ENCODE data around the gene LRRC43.
A peak's percentile ranks its signal among the peaks of the same experiment; 100 is the strongest.
"Not testable (repeated sequence)": the region's sequence is repeated elsewhere in the genome, so short reads cannot be mapped to it uniquely, and the experiment has no call there.

The LRRC43 gene

DNA sequence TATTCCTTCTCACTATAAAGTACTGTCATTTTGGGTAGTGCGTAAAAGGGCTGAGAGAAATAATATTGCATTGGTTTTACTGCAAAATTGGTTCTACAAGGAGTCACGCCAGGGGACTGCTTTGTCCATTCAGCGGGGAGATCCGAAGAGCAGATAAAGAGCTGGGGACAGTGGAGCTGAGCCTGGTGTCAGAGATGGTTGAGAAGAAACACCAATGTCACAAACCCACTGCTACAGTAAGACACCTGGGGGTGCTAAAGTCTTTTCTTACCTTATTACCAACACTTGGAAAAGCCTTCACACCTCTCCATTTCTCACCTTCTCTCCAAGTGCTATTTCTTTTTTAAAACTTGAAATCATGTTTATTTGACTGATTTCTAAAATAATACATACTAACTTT lies 23.0 kb upstream of the LRRC43 start:
- no peak for DNase-seq

DNA sequence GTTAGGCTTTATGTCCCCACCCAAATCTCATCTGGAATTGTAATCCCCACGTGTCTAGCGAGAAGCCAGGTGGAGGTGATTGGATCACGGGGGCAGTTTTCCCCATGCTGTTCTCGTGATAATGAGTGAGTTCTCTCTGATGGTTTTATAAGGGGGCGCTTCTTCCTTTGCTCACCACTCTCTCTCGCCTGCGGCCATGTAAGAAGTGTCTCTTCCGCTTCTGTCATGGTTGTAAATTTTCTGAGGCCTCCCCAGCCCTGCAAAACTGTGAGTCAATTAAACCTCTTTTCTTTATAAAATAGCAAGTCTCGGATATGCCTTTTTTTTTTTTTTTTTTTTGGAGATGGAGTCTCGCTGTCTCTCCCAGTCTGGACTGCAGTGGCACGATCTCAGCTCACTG lies 22.2 kb upstream of the LRRC43 start:
- DNase-seq, result no peak

DNA sequence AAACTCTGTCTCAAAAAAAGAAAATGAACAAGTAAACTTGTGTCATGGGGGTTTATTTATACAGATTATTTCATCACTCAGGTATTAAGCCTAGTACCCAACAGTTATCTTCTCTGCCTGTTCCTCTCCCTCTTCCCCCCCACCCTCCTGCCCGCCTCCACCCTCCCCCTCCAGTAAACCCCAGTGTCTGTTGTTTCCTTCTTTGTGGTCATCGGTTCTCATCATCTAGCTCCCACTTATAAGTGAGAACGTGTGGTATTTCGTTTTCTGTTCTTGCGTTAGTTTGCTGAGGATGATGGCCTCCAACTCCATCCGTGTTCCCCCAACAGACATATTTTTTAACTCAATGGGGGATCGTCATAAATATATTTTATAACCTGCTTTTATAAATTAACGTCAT lies 21.2 kb upstream of the LRRC43 start:
- no peak for DNase-seq

DNA sequence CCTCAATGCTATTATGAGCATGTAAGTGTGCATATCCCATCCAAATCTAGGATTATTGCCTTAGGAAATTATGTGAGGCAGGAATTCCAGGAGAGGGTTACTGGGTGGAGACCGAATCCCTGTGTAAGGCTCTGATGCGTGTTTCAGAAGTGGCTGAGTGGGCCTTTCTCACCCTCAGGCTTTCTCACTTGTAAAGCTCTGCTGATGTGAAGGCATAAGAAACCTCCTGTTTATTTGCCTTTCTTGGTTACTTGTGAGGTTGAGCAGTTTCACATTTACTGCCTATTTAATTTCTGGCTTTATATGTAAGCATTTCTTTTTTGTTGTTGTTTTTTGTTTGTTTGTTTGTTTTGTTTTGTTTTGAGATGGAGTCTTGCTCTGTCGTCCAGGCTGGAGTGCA lies 19.9 kb upstream of the LRRC43 start:
- DNase-seq, result no peak

DNA sequence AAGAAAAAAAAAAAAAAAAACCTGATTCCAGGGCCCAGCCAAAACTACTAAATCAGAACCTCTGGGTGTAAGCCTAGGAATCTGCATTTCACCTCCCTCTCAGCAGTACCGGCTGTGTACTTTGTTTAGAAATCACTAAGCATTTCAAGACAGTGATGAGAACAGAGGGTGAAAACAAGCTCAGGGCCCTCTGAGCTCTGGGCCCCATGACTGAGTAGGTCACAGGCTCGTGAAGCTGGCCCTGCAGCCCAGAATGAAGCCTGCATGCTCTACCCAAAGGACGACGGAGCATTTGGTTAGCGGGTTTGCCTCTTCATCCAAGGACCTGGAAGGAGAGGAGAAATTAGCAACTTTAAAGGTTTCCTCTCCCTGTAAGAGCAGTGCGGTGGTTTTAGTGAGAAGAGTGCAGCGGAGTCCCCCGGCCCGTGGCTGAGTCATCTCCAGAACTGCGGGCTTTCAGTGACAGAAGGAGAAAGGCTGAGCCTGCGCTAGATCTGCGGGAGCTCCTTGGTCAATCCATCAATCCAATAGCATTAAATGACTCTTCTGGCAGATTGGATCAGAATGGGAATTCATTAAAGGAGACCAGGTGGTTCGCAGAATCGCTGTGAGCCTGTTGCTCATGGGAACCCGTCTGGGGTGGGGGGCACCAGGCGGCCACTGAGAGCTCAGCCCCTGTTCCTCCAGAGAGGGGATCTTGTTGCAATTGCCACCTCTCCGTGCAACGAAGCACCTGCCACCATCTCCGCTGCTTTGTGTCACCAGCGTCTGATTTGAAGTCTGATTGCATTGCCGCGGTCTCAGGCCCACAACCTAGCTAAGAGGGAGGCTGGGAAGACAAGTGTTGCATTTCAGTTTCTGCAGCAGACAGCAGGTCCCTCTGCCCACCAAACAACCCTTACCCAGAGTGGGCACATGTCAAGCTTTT lies 16.2 kb upstream of the LRRC43 start:
- no peak for DNase-seq

DNA sequence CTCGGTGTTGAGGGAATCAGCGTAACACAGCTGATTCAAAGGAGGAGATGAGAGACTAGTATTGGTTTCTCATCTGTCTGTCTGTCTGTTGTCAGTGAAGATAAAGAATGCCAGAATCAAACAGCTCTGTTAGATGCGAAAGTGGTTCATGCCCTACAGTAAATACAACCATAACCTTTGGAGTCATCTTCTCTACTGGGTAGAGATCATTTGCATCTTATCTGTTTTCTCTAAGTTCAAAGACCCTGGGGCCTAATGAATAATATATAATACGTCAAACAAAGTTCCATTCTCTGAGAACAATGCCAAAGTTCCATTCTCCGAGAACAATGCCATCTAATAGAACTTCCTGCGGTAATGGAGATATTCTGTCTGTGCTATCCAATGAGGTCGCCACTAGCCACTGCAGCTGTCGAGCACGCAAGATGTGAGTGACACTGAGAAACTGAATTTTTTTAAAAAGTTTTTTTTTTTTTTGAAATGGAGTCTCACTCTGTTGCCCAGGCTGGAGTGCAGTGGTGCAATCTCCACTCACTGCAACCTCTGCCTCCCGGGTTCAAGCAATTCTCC lies 15.5 kb upstream of the LRRC43 start:
- DNase-seq, result no peak

DNA sequence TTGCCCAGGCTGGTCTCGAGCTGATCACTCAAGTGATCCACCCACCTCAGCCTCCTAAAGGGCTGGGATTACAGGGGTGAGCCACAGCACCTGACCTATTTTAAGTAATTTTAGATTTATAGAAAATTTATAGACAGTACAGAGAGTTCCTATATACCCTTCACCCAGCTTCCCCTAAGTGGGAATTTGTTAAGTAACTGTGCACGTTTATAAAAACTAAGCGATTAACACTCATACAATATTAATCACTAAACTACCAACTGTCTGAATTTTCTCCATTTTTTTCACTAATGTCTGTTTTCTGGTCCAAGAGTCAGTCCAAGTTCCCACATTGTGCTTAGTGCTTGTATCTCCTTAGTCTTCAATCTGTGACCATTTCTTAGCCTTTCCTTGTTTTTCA lies 14.4 kb upstream of the LRRC43 start:
- DNase-seq, result no peak

DNA sequence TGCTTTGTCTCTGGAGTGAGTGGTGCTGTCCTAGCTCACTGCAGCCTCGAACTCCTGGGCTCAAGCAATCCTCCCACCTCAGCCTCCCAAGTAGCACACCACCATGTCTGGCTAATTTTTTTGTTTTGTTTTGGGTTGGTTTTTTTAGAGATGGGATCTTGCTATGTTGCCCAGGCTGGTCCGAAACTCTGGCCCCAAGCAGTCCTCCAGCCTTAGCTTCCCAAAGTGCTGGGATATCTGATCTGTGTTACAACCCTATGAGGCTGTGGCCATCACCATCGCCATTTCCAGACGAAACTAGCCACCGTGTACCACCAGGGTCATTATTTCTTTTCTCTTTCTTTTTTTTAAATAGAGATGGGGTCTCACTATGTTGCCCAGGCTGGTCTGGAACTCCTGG lies 11.5 kb upstream of the LRRC43 start:
- DNase-seq, result no peak

DNA sequence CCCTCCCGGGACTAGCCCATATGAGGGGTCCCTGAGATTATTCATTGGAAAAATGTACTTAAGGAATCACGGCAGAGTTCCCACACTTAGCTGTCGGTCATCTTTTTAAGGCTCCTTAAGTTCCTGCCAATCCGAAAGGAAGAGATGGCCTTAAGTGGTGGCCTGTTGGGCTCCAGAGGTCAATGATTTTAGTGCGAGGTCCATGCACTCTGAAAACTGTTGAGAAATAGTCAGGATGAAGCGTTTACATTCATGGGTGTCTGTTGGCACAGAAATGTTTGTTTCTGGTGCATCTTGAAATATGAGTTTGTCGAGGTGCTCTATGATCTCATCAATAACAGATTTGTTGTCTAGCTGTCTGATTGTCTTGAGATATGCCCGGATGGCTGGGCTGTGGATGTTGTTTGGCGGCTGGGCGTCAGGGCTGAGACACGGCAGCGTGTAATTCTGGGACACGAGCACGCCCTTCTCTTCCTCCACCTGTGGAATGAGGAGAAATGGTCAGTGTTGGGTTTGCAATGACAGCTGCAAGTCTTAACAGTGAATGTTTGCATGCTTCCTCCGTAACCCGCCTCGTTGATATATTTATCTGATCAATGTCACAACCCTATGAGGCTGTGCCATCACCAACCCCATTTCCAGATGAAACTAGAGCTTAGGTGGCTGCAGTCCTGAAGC lies 10.5 kb upstream of the LRRC43 start:
- no peak for DNase-seq

DNA sequence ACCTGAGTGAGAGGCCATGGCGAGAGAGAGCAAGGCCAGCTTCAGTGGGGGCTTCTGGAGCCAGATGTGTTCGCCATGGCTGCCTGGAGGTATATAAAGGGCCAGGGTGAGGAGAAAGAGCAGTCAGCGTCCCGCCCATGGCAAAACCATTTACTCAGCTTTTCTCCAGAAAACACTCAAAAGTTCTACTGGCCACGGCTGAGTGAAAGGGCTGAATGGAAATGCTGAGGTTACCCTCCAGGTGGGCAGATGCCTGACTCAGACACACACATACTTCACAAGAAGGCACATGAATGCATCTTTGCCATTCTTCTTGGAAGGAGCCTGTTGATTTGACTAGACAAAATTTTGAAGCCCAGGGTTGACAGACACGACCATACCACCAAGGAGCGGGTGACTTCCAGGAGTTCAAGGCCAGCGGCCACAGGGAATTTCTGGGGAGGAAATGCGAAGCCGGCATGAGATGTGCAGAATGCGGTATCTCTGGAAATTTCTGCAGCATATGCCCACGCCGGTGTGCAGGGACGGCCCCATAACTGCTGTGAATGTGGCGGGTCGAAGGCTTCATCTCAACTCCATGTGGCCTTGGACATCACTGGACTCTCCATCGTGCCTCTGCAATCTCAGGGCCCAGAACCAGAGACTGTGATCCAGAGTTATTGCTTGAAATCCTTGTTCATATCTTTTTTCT lies 8.6 kb upstream of the LRRC43 start, which contains the start of gene IL31:
Gene IL31, minus strand, starts transcription at position 67 of the 691 bp plus-strand sequence. Its CDS starts 49 bp downstream, at position 18.
- no peak for DNase-seq

DNA sequence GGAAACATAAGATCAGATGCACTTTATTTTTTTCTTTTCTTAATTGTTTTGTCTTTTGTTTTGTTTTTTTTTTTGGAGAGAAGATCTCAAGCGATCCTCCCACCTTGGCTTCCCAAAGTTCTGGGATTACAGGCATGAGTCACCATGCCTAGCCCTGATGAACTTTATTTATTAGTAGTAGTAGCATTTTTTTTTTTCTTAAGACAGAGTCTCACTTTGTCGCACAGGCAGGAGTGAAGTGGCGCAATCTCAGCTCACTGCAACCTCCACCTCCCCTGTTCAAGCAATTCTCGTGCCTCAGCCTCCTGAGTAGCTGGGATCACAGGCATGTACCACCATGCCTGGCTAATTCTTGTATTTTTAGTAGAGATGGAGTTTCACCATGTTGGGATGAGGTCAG lies 6.5 kb upstream of the LRRC43 start:
- DNase-seq, result not testable (repeated sequence)

DNA sequence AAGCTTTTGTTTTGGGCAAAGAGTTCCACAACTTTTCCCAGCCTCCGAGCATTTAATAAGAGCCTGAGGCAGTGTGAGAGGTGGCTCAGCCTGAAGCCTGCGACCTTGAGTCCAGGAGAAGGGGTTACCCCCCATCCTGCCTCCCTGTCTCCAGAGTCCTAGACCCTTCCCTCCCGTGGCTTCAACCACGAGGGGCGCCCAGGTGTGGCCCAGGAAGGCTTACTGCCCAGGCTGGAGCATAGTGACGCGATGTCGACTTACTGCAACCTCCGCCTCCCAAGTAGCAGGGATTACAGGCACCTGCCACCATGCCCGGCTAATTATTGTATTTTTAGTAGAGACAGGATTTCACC lies 641 bp downstream of the LRRC43 start:
- DNase-seq, result no peak

DNA sequence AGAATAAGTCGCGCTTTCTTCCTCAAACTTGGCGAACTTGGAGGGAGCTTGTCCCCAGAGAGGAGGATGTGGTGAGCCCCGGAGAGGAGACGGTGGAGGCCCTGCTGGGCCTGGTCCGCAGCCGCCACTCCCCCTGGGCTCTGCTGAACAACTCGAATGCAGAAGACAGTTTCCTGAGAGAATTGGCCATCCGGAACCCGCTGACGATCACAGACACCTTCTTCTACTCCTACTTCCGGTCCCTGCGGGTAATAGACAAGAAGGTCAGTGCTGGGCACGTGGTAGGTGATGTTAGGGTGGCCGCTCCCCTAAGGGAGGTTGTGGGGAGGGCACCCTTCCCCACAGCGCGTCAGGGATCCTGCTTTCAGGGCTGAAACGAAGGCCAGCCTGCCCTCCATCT lies 1.6 kb downstream of the LRRC43 start:
- DNase-seq, result no peak

DNA sequence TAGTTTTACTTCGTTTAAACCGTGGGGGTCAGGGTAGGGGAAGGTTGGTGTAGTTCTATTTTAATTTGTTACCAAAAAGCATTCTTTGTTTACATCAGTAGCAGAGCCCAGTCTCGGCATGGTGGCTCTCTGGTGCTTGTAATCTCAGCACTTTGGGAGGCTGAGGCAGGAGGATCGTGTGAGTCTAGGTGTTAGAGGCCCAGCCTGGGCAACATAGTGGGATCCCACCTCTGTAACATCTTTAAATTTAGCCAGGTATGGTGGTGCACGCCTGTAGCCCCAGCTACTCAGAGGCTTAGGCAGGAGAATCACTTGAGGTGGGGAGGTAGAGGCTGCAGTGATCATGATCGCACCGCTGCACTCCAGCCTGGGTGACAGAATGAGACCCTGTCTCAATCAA lies 2.2 kb downstream of the LRRC43 start:
- no peak for DNase-seq

DNA sequence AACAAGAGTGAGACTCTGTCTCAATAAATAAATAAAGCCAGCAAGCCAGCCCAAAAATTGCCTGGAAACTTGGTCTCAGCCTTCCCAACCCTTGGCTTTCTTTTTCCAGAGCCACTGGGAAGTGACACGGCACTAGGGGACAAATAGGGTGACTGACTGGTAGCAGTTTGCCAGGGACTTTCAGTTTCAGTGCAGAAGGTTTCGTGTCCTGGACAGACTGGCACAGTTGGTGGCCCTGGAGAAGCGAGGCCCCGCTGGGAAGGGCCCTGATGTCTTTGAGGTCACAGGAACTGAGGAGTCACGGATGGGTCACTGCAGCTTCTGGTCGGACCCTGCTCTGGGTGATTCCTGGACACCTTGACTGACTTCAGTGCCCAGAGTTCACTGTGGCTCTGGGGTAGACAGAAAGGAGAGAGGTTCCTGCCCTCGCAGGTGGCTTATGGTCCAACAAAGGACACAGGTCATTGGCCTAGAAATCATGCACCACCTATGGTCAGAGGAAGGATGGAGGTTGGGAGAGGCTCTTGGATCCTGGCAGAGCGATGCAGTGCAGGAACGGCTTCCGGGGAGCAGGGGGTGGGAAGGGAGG lies 2.7 kb downstream of the LRRC43 start:
- DNase-seq, result no peak

DNA sequence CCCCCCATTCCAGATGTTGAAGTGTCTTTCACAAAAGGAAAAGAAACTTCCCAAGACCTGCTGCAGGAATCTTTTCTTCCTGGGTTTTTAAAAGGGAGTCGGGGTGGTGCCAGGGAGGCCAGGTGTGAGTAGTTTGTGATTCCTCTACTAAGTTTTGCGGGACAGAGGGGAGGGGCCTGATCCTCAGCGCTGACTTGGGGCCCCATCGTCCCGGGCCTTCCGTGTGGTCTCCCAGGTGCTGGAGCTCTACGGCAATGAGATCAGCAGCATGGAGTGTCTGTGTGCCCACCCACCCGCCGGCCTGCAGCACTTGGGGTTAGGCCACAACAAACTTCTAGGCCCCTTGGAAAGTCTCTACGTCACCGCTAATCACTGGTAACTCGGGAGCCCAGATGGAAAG lies 4.5 kb downstream of the LRRC43 start:
- DNase-seq, result no peak

DNA sequence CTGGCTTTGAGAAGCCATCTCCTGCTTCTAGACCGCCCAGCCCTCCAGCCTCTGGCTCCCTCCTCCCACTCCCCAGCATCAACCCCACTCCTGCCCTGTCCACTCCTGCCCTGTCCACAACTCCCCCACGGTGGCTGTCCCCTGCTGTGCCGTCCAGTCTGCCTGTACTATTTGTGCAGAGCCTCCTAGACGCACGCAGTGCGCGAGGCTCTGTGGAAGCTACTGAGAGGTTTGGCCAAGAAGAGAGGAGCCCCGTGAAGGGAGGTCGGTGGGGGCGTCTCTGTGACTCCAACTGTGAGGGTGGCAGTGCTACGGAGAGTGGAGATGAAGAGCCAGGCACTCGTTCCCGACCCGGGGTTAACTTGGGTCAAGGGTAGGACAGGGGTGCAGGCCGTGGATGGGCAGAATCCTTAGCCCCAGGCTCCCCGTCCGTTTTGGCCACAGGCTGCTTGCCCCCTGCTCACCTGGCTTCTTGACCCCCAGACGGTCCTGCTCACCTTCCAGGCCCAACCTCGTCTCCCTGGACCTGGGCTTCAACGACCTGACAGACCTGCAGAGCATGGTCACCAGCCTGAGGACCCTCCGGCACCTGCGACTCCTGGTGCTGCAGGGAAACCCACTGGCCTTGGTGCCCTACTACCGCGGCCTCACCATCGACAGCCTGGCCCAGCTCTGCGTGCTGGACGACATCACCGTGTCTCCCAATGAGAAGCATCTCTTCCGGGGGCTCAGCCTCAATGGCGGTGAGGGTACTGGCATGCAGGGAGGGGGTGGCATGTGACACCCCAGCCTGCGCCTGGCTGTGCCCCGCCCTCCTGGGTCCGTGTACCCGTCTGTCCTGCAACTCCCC lies 6.9 kb downstream of the LRRC43 start:
- no peak for DNase-seq

DNA sequence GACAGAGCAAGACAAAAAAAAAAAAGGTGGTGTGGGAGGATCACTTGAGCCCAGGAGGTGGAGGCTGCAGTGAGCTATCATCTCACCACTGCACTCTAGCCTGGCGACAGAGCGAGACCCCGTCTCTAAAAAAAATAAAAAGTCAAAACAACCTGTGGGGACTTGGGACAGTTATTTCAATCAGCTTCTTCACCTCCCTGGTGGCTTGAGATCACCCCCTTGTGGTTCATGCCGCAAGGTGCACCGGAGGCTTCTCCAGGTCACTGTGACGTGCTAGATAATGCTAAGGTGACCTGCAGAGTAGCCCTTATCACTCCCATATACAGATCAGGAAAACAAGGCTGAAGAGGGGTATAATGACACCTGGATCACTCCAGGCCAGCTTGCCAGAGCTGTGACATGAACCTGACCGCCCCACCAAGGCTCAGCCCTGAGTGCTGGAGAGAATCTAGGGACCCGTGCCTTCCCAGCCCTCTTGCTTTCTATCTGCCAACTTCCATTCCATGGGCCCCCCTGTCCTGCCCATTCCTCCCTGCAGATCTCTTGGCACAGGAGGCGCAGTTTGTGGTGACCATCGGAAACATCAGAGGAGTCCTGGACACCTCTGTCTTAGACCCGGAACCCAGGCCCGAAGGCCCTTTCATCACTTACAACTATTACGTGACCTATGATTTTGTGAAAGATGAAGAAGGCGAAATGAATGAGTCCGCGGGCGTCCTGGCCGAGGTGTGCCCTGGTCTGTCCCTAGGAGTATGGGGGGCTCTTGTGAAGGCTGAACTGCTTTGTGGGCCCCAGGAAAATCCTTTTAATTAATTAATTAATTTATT lies 8.1 kb downstream of the LRRC43 start:
- DNase-seq, result peak; percentile 55

DNA sequence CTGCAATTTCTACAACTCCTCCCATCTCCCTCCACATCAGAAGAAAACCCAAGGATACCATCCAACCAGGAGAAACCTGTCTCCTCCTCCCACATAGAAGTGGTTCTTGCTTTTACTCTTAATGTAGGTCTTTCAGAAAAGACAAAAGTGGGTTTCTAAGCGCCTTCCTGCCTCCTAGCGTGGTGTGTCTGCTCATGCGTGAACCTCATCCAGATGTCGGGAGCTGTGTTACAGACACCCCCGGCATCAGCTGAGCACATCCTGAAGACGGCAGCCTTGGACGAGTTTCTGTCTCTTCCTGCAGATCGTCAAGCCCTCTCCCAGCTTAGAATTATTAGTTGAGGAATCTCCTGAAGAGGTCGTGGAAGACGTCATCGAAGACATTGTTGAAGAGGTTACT lies 9.5 kb downstream of the LRRC43 start:
- no peak for DNase-seq

DNA sequence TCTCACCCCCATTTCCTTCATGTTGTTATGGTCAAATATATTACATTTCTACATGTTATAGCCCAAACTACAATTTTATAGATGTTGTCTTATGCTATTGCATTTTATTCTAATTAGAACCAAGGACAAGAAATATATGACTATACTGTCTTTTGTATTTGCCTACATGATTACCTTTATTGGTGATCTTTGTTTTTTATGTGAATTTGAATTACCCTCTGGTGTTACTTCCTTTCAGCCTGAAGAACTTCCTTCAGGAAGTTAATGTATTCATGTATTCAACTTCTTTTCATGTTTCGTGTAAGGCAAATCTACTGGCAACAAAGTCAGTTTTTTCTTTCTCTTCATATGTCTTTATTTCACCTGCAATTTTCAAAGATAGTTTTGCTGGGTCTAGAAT lies 11.9 kb downstream of the LRRC43 start:
- no peak for DNase-seq

DNA sequence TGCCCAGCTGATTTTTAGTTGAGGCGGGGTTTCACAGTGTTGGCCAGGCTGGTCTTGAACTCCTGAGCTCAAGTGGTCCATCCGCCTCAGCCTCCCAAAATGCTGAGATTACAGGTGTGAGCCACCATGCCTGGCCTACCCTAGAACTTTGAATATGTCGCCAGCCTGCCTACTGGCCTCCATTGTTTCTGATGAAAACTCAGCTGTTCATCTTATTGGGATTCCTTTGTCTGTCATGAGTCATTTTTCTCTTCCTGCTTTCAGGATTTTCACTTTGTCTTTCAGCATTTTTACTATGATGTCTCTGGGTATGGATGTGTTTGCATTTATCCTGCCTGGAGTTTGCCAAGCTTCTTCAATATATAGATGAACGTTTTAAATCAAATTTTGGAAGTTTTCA lies 12.5 kb downstream of the LRRC43 start:
- no peak for DNase-seq
